AG04449 (cell line): Measurements from ENCODE around the gene OMA1.

Experiments
- CTCF ChIA-PET: fragments of 350-600 bp; formaldehyde crosslinking; extraction: SDS; loops from one replicate; lab custom pipeline; 2021; ENCODE audit warnings: antibody characterized with exemption; lab: Yijun Ruan, JAX
- POLR2A ChIA-PET: fragments of 400-600, 350-600 bp; formaldehyde crosslinking; extraction: SDS; loops from one replicate; lab custom pipeline; 2020; ENCODE audit warnings: antibody characterized with exemption, inconsistent platforms; lab: Yijun Ruan, JAX
- DNase-seq: peaks from one replicate; pipeline ENCODE4 v3.0.0-alpha.2; 2010; ENCODE audit warnings: low read depth, low spot score
- H3K4me3 ChIP-seq: 2 replicates; pipeline ENCODE4 v1.5.1; 2011; ENCODE audit warnings: low read depth, mild to moderate bottlenecking, control low read depth, low read length
- CTCF ChIP-seq: IDR thresholded peaks from one replicate; pipeline ENCODE4 v1.5.1; 2011; ENCODE audit warnings: mild to moderate bottlenecking, moderate library complexity, low read length, control low read depth, inconsistent platforms; ENCODE audit not compliant: insufficient read depth; ENCODE audit errors: missing control alignments

The OMA1 gene

GRCh38 chr1:58581641-58582040 is 35.1 kb upstream of the OMA1 start:
- no peak for DNase-seq
- POLR2A ChIA-PET: no interaction called here
- no peak for TF ChIP-seq CTCF
- H3K4me3 ChIP-seq: no peak overlapping the region
- CTCF ChIA-PET: interaction anchor here (0.8 to 1.8 kb wide), 3 partner anchors 34 to 71 kb away, joined by 3 to 6 read pairs (median 4); partner anchors contain the start of gene OMA1

GRCh38 chr1:58580186-58580585 is 33.7 kb upstream of the OMA1 start:
- CTCF ChIA-PET: interaction anchor here (1.0 kb wide), 1 partner anchor 11 kb away, joined by 3 read pairs; no protein-coding TSS in a partner anchor
- no peak for TF ChIP-seq CTCF
- no peak overlapping the region for H3K4me3 ChIP-seq
- DNase-seq: no peak
- POLR2A ChIA-PET: no interaction called here

- POLR2A ChIA-PET: interaction anchor here (1.0 kb wide), 1 partner anchor 31 kb away, joined by 3 read pairs; the partner anchor contains the start of gene OMA1
- TF ChIP-seq CTCF: no peak
- CTCF ChIA-PET: interaction anchor here (0.9 kb wide), 1 partner anchor 29 kb away, joined by 3 read pairs; no protein-coding TSS in a partner anchor
- no peak overlapping the region for H3K4me3 ChIP-seq
- no peak for DNase-seq
Observed at GRCh38 chr1:58577654-58578030, 31.1 kb upstream of the OMA1 start.

- no peak for DNase-seq
- peak within 1 kb of the TSS; percentile 43 for H3K4me3 ChIP-seq
- POLR2A ChIA-PET: no interaction called here
- no peak for TF ChIP-seq CTCF
- CTCF ChIA-PET: no interaction called here
Observed at GRCh38 chr1:58576727-58577653, 30.5 kb upstream of the OMA1 start, which contains the start of gene TACSTD2. Gene TACSTD2, minus strand, starts transcription at chr1:58577252. Its CDS starts 96 bp downstream, at chr1:58577156.

GRCh38 chr1:58576325-58576726 is 29.8 kb upstream of the OMA1 start:
- DNase-seq: no peak
- POLR2A ChIA-PET: no interaction called here
- CTCF ChIA-PET: no interaction called here
- peak overlapping the region; percentile 43 for H3K4me3 ChIP-seq
- TF ChIP-seq CTCF: no peak
